HG03575 (cell line): ENCODE data around the gene CFAP221.

Experiments used
- ATAC-seq: cut with Tn5 transposase; IDR thresholded peaks from one replicate; pipeline ENCODE4 v1.9.1; 2021; ENCODE audit not compliant: unreplicated experiment, insufficient number of reproducible peaks, low FRiP score; ENCODE audit errors: extremely low read depth

The CFAP221 gene

GRCh38 chr2:119544075-119544938 lies at the start of gene CFAP221:
TSS of gene CFAP221 (plus strand) at chr2:119544449. CDS start at chr2:119546132, 1,683 bp downstream.
- ATAC-seq = no peak

GRCh38 chr2:119495948-119496347 lies 48.3 kb upstream of the CFAP221 start:
- ATAC-seq = no peak

- ATAC-seq = no peak
Measured at GRCh38 chr2:119496682-119497081, 47.6 kb upstream of the CFAP221 start.

GRCh38 chr2:119508756-119509155 lies 35.5 kb upstream of the CFAP221 start:
- ATAC-seq = no peak

- ATAC-seq = no peak
Measured at GRCh38 chr2:119511989-119512388, 32.3 kb upstream of the CFAP221 start.

- no peak for ATAC-seq
Measured at GRCh38 chr2:119512946-119513345, 31.3 kb upstream of the CFAP221 start.

- ATAC-seq = no peak
Measured at GRCh38 chr2:119513832-119514231, 30.4 kb upstream of the CFAP221 start.

GRCh38 chr2:119516121-119516520 lies 28.1 kb upstream of the CFAP221 start:
- no peak for ATAC-seq

- ATAC-seq = no peak
Measured at GRCh38 chr2:119517433-119517832, 26.8 kb upstream of the CFAP221 start.

- ATAC-seq = no peak
Measured at GRCh38 chr2:119518401-119519056, 25.7 kb upstream of the CFAP221 start.

GRCh38 chr2:119519057-119519408 lies 25.2 kb upstream of the CFAP221 start:
- ATAC-seq = no peak

GRCh38 chr2:119520696-119521432 lies 23.4 kb upstream of the CFAP221 start:
- no peak for ATAC-seq

GRCh38 chr2:119521433-119522050 lies 22.7 kb upstream of the CFAP221 start:
- ATAC-seq = no peak

- no peak for ATAC-seq
Measured at GRCh38 chr2:119522671-119523070, 21.6 kb upstream of the CFAP221 start.

GRCh38 chr2:119523383-119523951 lies 20.8 kb upstream of the CFAP221 start:
- no peak for ATAC-seq

- ATAC-seq = no peak
Measured at GRCh38 chr2:119523952-119524694, 20.1 kb upstream of the CFAP221 start, which contains the start of gene SCTR. TSS of gene SCTR (minus strand) at chr2:119524483. CDS start at chr2:119524226, 257 bp downstream.

GRCh38 chr2:119525614-119526013 lies 18.6 kb upstream of the CFAP221 start:
- no peak for ATAC-seq

- ATAC-seq = no peak
Measured at GRCh38 chr2:119527999-119528398, 16.2 kb upstream of the CFAP221 start.
